Measurements from ENCODE around the gene DESI2. TPM values are rescaled to one million over a fixed set of nuclear protein-coding genes. Genes with fewer than 3 reads are reported as not detected.

DESI2 gene
- polyA plus RNA-seq, 4 donors, result 44.8 to 71.1 (median 53.2) TPM

DNA sequence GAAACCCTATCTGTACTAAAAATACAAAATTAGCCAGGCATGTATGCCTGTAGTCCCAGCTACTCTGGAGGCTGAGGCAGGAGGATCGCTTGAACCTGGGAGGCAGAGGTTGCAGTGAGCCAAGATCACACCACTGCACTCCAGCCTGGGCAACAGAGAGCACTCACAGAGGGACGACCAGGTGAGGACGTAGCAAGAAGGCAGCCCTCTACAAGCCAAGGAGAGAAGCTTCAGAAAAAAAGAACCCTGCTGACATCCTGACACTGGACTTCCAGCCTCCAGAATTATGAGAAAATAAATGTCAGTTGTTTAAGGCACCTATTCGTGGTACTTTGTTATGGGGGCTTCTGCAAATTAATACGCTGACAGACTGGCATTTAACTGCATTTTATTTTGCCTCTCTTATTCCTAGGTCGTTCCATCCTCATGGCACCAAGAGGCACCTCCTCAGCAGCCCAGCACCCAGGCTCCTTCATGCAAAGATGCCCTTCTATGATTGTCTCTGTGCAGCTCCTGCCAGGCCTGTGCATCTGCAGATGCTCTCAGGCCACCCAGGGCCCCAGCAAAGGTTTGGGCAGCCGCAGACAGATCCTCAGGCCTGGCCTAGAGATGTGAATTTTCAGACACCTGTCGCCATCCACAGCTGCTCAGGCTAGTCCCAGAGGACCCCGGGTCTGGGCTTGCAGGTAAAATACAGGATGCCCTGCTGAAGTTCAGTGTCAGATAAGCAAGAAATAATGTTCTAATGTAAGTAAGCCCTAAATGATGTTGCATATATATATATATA, 96.5 kb downstream of the DESI2 start:
- no peak for DNase-seq (ENCODE audit: low read depth in 4 of 4, low spot score in 3 of 4)

DNA sequence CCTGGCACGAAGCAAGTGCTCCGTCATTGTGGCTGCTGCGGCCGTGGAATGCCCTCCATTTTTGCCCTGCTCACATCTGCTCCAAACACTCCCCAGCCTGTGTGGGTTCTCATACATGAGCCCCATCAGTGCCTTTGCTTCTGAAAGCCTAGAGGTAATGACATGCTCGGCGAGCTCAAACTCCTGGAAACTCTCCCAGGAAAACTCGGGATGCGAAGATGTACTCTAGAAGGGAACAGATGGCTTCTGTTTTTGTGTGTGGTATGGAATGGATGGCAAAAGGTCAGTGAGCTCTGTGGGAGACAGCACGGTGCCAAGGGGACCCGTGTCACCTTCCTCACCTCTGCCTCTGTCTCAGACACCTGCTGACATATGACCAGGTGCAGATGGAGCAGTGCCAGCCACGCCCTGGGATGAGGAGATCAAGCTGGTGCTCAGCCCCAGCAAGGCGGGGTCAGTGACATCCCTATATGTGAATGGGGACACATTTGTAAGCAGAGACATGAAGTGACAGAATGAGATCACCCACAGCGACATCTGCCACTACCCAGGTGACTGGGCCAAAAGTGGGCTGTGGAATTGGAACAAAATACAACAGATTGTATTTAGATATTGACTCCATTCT, 98.5 kb downstream of the DESI2 start:
- no peak for DNase-seq (ENCODE audit: low read depth in 4 of 4, low spot score in 3 of 4)

DNA sequence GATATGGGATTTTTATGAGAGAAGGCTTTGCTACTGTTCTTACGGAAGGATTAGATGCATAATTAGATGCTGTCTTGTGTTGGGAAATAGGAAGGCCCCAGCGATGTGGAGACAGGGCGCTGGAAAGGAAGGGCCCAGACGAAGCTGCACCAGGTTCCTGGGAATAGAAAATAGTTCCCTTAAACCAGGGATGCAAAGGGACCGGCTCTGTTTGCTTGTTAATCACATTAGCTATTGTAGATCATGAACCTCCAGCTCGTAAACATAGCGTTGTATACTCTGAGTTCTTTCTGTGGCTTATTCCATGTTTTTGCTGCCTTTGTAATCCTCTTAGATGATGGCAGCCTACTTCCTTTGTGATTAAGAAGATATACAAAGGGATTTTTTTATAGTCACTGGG, 102.7 kb downstream of the DESI2 start:
- no peak for DNase-seq (ENCODE audit: low read depth in 4 of 4, low spot score in 3 of 4)

DNA sequence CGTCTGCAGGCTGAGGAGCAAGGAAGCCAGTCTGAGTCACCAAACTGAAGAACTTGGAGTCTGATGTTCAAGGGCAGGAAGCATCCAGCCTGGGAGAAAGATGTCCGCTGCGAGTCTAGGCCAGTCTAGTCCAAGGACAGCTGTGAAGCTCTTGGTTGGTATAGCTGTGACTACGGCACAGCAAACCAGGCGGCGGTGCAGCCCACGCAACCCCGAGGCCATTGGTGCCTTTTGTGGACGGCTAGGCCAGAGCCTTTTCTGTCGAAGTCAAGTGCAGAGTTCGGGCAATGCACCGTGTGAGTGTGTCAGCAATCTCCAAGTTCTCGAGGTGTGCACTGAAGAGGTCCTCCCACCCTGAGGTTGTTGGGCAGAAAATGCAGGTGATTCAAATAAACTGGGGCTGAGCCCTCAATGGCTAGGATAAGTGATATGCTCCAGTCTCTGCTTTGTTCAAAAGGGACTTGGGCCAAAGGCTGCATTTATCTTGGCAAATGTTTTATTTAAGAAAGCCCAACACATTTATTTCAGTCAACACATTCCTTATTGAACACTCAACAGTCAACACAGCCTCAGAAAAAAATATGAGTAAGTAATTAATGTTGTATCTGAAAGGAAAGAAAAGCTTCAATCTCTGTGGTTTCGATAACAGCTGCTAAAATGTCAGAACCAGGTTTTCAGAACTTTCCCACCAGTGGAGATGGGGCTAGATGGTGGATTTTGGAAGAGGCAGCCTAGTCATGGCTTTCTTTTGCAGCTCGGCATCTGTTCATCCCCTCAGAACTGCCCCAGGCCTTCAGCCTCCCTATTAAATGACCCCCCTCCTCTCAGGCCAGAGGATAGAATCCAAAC, 104.4 kb downstream of the DESI2 start:
- DNase-seq (ENCODE audit: low read depth in 4 of 4, low spot score in 3 of 4), result no peak

Other genes with a start within 250 kb of the DESI2 start
- 10 to 100 TPM; 44.8 to 71.8 (median 62.8) TPM for gene ADSS2, start 201.2 kb upstream of the DESI2 start, polyA plus RNA-seq (ENCODE audit: insufficient read length in 4 of 4)
- gene CATSPERE, start 191.9 kb upstream of the DESI2 start, polyA plus RNA-seq (ENCODE audit: insufficient read length in 4 of 4), result 1 to 10 TPM; 1.3 to 2.4 (median 1.9) TPM
- 100 to 1,000 TPM in 3 of 4 donors, 10 to 100 TPM in 1; 63.0 to 125 (median 116) TPM for gene COX20, start 182.5 kb downstream of the DESI2 start, polyA plus RNA-seq (ENCODE audit: insufficient read length in 4 of 4)
- 100 to 1,000 TPM; 494 to 762 (median 667) TPM for gene HNRNPU, start 211.4 kb downstream of the DESI2 start, polyA plus RNA-seq (ENCODE audit: insufficient read length in 4 of 4)